NOMO-1 treated with DMSO at 0.1 percent for 48 hours (cell line): Measurements from ENCODE around the gene OR4D2.
A peak's percentile ranks its signal among the peaks of the same experiment; 100 is the strongest.

Experiments used
- DNase-seq: peaks from one replicate; lab custom pipeline; 2025; ENCODE audit not compliant: unreplicated experiment; lab: John Stamatoyannopoulos, UW

OR4D2 gene

DNA sequence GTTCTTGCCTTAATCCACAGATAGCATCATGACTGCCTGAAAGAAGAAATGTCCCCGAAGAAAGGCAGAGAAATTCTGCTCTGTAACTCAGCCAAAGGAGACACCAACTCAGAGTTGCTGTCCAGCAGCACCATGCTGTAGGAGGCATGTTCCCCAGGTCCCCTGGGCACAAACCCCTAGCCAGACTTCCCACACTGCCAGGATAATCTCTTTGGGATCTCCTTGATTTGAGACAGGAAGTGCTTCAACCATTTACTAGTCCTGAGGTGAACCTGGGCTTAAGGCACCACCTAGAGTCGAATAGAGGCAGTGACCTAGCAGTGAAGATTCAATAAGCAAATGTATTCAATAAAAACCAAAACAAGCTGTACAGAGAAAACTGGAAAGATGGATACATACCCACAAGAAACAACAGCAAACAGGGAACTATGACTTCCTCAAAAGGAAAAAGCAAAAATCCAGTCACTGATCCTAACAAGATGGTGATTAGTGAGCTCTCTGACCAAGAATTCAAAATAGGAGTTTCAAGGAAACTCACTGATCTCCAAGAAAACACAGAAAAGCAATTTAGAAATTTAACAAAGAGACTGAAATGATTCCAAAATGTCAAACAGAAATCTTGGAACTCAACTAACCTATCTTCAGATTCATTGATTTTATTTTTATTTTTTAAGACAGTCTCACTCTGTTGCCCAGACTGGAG, 5.7 kb downstream of the OR4D2 start:
- DNase-seq = peak; percentile 17

DNA sequence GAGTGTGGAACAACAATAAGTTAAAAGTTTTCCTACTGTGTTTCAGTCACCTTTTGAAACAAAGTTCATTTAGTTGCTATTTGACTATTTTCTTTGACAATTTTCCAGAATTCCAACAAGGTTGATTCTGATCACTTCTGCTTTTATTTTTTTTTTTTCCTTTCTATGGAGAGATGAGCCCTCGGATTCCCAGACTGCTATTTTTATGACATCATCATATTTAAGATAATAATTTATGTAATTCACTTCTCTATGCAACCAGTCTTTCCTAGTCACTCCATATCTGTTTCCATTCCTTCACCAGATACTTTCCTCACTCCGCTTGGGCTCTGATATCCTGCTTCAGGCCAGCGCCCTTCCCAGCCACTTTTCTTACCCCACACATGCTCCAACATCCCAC, 8.1 kb downstream of the OR4D2 start:
- DNase-seq = no peak

DNA sequence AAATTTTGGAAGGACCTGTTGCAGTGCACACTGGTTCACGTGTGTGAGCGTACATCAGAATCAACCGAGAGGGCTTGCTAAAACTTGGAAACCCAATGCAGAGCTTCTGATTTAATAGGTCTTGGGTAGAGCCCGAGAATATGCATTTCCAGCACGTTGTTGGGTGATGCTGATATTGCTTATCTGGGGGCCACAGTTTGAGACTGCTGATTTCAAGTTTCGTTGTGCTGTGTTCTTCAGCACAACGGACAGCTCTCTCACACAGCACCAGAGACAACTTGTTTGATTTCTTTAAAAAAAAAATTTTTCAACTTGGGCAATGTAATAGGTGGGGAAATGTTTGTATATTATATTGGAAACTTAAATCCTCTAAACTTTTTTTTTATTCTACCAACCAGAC, 9.4 kb downstream of the OR4D2 start:
- DNase-seq = no peak

DNA sequence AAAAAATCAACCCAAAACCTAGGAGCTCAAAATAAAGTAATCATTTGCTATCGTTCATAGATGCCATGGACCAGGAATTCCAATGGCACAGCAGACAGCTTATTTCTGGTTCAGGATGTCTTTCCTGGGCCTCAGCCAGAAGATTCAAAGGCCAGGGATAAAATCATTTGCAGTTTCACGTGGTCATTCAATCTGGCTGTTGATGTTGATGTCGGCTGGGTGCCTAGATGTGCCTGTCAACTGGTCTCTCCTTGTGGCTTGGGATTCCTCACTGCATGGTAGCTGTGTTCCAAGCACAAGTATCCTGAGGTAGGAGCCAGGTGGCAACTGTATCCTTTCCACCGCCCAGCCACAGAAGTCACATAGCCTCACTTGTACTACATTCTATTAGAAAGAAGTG, 15.0 kb downstream of the OR4D2 start:
- no peak for DNase-seq

DNA sequence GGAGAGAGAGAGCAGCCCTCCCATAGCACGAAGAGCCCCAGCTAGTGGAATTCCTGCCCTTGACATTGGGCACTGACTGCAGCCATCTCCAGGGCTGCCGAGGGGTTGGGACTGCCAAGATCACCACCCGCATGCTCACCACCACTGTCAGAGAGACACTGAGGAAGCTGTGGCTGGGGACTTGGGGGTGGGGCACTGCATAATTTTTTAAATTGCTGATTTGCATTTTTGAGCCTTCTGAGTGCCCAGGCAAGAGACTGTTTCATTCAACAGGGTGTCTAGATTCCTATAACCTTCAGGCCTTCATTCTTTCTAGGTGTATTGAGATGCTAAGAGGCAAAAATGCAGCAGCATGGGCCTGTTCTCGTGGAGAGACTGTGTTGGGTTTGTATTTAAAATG, 16.7 kb downstream of the OR4D2 start:
- DNase-seq = no peak

DNA sequence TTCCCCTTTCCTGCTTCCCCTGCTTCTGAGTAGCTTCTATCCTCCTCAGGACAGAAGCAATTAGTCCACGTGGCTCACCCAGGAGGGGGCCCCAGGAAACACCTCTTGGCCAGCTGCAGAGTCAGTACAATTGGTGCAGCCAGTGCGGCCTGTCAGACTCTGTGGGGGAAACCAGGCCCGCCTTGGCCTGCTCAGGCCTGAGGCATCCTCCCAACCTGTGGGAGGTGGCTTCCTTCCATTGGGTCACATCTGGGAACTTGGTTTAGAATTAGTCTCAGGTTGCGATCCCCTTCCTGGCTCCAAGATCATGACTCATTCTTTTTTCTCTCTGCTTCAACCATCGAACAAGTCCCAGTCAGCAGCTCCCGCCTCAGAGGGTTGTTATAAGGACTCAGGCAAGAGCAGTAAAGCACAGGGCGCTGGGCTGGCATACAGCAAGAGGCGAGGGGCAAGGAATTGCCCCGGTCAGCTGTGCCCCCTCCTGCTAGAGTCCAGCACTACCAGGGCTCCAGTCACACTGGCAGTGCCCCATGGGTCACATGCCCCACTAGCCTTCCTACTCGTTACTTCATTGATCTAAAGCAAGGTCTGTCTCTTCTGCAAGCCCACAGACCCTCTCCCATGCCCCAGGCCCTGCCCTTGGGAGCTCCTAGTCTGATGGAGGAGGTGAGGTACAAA, 17.7 kb downstream of the OR4D2 start:
- DNase-seq = peak; percentile 29

DNA sequence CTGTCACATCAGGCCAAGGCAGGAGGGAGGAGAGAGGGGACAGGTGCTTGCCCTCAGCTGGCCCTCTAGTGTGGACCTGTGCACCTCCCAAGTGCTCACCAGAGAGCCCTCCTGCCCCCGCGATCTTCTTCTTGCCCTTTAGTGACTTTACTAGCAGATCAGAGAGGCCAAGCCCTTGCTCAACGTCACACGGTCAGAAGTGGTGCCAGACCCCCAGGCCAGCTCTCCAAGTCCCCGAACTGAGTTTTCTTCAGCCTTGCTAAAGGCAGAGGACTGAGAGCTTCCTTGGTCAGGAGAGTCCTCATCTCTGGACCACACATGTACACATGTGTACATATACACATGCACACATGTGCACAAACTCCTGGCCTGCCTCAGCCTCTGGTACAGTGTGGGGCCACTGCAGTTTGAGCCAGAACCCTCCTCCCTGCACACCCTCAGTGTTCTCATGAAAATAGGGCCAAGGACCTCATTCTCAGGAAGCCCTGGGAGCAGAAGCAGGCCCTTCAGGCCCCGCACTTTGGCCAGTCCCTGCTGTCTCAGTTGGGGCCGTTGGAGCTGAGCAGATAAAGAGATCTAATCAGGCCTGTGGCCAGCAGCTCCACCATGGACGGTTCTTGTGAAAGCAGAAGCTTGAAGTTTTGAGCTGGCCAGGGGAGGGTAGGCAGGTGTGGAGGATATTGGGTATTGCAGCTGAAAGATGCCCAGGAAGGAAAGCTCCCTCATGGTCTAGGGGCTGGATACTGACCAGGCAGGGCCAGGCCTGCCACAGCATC, 18.4 kb downstream of the OR4D2 start:
- DNase-seq = no peak

DNA sequence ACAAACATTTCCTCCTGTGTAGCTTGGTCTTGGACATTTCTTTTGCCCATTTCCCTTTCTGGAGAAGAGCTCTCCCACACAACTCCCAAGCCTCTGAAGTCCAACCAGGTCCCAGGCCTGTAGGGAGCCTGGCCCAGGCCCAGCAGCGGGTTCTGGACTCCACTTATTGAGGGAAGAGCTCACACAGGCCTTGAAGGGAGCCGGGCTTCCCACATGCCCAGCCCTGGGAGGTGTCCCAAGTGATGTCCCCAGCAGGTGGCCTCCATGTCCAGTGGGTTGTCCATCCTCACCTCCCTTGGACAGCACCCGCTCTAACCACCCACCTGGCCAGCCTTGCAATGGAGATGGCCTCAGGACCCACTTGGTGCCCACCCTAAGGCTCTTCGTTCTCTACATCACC, 19.8 kb downstream of the OR4D2 start:
- DNase-seq = no peak

DNA sequence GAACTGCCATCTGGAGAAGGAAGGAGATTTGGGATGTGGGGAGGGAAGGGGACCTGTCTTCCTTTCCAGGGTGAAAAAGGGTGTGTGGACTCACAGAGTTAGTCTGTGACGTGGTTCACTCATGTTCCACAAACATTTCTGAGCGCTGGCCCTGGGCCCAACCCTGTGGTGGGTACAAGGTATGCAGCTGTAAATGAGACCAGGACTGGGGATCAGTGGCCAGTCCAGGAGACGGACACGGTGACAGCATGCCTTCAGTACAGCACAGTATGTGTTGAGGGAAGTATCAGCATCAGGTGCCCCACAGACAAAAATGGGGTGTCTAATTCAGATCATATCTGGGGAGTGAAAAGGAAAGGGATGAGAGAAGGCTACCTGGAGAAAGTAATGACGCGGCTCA, 20.3 kb downstream of the OR4D2 start:
- no peak for DNase-seq

DNA sequence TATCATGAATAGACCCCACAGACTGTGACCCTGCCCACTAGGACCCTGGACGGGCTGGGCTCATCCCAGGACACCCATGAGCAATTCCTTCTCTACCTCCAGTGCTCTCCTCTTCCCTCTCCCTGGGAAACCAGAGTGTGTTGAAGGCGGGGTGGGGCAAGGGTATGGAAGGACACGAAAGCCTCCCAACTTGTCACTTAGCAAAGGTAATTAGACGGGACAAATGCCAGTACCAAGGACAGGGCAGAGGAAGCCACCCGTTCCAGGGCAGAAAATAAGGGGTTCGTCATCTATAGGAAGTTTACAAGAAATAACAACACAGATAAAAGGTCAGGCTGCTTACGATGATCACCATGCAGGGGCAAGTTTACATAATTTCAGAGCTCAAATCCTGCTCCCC, 20.9 kb downstream of the OR4D2 start:
- DNase-seq = no peak

DNA sequence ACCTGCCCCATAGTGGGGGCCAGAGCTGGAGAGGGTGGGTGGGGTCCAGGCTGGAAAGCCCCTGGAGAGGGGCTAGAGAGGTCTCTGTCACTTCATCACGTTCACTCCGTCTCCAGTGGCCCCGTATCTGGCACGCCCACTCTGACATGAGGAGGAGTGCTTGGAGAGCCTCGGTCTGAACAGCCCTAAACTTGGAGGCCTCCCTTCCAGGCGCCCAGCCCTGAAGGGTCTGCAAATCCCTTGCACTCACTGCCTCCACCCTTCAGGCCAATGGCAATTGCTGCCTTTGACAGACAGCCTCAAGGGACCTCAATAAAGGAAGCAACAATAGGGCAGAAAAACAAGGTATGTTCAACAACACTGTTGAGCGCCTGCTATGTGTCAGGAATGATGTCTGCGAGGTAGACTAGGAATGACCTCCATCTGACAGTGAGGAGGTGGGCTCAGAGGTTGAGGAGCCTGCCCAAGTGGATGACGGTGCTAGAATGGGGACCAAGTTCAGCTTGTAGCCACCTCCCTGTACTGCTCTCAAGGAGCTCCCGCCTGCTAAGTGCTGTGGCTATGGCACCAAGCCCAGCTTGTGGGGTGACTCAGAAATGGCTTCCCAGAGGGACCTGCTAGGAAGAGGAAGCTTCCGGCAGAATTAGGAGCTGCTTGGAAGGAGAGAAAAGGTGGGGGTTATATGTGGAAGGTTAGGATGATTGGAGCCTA, 22.8 kb downstream of the OR4D2 start:
- DNase-seq = no peak

DNA sequence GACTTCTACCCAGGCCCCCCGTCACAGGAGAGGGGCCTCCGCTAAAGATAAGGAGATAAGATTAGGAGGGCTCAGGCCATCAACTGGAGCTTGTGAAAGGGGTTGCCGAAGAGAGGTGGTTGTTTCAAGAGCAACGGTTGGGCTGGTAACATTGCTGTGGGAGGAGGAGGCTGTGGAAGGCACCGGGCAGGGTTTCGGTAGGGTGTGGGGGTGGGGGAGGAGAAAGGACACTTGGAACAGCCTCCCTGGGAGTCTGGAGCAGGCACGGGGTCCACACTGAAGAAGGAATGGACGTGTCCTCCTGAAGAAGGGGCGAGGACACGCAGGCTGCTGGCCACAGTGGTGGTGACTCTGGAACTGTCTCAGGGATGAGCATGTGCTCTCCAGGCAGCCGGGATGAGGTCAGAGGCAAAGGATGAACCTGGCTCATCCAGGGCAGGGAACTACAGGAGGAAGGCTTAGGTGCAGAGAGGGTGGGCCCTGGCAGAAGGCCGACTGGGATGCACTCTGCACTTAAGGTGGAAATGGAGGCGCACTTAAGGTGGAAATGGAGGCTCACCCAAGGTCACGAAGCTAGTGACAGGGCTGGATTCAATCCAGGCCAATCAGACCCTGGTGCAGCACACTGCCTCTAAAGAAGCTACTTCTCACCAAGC, 24.6 kb downstream of the OR4D2 start:
- no peak for DNase-seq

DNA sequence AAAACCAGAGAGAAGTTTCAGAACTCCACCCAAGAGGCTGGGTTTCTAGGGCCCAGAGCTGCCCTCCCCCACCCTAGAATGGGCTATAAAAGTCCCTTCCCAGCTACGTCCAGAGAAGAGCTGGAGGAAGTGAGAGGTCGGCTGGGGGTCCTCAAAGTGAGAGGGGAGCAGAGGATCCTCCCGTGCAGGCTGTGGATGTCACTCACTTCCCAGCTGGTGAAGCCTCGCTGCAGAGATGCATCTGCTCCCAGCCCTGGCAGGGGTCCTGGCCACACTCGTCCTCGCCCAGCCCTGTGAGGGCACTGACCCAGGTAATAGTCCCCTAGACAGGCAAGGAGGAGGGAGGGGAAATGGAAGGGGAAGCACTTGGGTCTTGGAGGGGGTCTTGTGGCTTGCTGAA, 25.8 kb downstream of the OR4D2 start, which contains the start of gene EPX:
Gene EPX, plus strand, starts transcription at position 115 of the 400 bp plus-strand sequence. Its CDS starts 121 bp downstream, at position 236.
- no peak for DNase-seq

DNA sequence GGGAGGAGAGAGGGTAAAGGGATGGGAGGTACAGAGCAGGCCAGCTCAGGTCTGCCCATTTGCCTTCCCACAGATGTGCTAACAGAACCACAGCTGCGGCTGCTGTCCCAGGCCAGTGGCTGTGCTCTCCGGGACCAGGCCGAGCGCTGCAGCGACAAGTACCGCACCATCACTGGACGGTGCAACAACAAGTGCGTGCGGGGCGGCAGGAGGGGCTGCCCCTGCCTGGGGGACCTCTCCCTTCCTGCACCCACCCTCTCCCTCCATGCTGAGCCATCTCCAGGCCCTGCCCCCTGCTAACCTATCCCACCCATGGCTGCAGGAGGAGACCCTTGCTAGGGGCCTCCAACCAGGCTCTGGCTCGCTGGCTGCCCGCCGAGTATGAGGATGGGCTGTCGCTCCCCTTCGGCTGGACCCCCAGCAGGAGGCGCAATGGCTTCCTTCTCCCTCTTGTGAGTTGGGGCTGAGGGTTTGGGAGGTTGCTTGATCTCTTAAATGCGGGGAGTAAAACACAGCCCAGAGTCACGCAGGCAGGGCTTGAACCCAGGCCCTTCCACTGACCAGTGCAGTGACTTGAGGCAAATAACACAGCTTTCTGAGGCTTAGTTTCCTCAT, 27.0 kb downstream of the OR4D2 start:
- no peak for DNase-seq

DNA sequence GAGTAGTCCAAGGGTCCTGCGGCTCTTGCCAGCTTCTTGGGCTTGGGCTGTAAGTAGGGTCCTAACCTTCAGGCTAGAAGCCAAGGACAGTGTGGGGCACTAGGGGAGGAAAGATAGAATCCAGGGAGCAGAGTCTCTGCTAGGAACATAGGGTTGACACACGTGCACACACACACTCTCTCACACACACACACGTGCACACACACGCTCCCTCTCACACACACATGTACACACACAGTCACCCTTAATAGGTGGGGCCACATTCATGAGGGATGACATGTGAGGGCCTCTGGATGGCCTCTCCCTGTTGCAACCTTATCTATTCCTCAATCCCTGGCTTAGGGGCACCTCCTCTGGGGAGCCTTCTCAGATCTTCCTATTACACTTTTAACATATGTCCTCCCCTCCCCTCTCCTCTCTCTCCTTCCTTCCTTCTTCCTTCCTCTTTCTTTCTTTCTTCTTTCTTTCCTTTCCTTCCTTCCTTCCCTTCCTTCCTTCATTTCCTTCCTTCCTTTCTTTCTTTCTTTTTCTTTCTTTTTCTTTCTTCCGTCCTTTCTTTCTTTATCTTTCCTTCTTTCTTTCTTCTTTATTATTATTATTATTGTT, 28.8 kb downstream of the OR4D2 start:
- no peak for DNase-seq

DNA sequence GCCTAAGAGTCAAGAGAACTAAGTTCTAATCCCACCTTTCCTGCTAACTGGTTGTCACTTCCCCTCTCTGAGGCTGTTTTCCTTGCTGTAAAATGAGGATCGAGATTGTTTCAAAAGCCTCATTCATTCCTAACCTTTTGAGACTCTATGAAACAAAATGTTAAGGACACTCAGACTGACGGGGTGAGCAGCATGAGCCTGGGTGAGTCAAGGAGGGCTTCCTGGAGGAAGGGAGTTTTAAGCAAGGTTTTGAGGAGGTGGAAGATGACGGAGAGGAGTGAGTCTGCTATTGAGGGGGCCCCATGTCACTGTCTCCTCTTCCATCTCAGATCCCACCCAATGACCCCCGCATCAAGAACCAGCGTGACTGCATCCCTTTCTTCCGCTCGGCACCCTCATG, 29.8 kb downstream of the OR4D2 start:
- DNase-seq = no peak

DNA sequence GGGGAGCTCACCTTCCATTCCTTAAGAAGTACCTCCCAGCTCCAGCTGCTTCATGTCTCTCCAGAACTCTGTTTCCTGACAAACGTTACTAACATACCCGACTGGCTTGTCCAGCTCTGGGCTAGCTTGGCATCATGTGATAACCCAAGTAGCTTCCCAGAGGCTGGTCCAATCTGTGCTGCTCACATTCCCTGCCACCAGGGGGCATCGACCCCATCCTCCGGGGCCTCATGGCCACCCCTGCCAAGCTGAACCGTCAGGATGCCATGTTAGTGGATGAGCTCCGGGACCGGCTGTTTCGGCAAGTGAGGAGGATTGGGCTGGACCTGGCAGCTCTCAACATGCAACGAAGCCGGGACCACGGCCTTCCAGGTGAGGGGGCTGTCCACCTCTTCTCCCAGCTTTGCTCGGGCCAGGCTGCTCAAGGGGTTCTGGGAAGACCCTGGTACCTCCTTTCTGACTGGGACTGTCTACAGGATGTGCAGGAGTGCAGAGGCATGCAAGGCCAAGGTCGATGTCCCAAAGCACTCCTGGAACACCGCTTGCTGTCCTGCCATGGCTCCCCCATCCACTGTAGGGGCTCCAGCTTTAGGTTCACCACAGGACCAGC, 33.3 kb downstream of the OR4D2 start:
- DNase-seq = peak; percentile 57

DNA sequence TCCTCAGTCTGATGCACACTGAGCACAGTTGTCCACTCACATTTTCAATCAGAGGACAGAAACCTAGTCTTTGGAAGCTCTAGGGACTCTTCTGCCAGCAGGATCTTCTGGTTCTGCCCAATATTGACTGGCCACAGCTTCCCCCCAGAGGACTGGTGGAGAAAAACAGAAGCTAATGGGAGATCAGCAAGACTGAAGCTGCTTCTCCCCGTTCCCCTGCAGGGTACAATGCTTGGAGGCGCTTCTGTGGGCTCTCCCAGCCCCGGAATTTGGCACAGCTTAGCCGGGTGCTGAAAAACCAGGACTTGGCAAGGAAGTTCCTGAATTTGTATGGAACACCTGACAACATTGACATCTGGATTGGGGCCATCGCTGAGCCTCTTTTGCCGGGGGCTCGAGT, 36.1 kb downstream of the OR4D2 start:
- DNase-seq = no peak

DNA sequence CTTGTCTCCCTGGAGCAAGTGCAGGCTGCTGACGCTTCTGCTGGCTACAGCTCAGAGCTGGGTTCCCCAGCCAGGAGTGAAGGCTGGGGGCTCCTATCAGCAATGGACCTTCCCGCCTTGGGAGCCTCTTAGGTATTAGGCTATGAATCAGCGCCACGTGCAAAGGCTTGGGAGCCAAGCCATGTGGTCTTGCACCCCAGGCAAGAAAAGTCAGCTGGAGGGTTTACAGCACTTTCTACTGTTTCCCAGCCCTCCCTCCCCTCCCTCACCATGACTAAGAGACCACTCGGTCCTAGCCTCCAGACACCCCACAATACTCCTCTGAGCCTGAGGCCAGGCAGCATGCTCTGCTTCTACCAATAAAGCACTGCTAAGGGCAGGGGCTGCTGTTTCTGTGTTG, 38.0 kb downstream of the OR4D2 start:
- DNase-seq = no peak

DNA sequence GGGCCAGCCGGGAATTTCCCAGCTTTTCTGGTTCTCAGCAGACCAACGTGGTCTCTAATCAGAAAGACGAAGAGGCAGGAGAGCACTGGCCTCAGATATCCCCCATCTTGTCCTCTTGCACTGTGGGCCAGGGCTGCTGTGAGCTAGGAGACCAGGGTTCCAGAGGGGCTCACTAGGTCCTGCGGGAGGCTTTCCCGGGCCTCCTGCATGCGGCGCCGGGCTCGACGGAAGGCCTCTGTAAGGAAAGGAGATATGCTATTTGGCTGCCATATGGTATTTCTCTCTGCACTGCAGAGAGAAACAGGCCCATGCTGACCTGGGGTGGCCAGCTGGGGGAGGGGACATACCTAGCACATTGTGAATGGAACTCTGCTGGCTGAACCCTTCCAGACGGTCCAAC, 39.2 kb downstream of the OR4D2 start:
- no peak for DNase-seq
